Measurements from ENCODE around the gene CTSE.
"Not testable (repeated sequence)": the region's sequence is repeated elsewhere in the genome, so short reads cannot be mapped to it uniquely, and the experiment has no call there.

The CTSE gene

GRCh38 chr1:206023695-206024094 lies at the start of gene CTSE:
CTSE (minus strand) TSS chr1:206023895; CDS start chr1:206023791, 104 bp downstream.
- peak; percentile 9 for DNase-seq (ENCODE audit: low spot score)

DNA sequence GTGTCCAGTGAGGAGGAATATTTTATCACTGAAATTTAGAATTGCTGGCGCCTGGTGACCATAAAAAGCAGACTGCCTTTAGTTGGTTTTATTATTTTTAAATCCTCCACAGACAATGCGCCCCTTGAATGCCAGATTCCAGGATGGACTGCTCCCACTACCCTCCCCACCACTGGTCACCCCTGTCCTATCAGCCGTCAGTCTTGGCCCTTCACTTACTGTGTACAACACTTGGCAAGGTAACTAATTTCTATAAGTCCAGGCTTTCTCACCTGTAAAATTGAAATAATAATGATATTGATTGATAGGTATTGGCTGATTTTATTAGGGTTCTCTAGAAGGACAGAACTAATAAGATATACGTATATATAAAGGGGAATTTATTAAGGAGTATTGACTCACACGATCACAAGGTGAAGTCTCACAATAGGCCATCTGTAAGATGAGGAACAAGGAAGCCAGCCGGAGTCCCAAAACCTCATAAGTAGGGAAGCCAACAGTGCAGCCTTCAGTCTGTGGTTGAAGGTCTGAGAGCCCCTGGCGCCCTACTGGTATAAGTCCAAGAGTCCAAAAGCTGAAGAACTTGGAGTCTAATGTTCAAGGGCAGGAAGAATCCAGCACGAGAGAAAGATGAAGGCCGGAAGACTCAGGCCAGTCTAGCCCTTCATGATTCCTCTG lies 47.1 kb upstream of the CTSE start:
- DNase-seq (ENCODE audit: low spot score), result no peak

GRCh38 chr1:206068314-206068713 lies 44.6 kb upstream of the CTSE start:
- DNase-seq (ENCODE audit: low spot score), result no peak

GRCh38 chr1:206067486-206068227 lies 44.0 kb upstream of the CTSE start:
- DNase-seq (ENCODE audit: low spot score), result no peak

DNA sequence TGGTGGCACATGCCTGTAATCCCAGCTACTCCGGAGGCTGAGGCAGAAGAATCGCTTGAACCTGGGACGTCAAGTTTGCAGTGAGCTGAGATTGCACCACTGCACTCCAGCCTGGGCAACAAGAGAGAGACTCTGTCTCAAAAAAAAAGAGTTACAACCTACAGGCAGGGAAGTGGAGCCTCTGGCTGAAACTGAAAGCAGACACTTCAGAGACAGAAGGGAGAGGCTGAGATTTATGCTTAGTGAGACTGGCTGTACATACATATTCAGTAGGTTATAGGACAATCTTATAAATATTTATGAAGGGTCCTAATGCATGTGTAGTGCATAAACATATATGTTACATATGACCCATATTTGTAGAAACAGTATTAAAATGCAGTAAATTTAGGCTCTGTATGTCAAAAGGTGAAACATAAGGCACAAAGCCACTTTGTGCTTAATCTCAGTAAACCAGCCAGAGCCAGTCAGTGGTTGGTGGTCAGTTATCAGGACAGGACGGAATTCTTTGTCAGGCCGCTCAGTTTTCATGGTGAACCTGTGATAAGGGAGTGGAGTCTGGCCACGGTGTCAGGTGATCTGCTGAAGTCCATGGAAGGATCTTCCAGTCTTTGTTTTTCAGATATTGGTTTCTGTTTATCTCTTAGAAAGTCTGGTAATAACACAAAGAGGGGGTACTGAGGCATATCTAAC lies 42.9 kb upstream of the CTSE start:
- DNase-seq (ENCODE audit: low spot score), result no peak

GRCh38 chr1:206065547-206066145 lies 42.0 kb upstream of the CTSE start:
- DNase-seq (ENCODE audit: low spot score), result no peak

DNA sequence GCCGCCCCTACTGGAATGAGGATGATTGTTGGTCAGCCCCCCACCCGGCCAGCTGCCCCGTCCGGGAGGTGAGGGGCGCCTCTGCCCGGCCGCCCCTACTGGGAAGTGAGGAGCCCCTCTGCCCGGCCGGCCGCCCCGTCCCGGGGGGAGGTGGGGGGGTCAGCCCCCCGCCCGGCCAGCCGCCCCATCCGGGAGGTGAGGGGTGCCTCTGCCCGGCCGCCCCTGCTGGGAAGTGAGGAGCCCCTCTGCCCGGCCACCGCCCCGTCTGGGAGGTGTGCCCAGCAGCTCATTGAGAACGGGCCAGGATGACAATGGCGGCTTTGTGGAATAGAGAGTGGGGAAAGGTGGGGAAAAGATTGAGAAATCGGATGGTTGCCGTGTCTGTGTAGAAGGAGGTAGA lies 40.8 kb upstream of the CTSE start:
- DNase-seq (ENCODE audit: low spot score), result not testable (repeated sequence)

DNA sequence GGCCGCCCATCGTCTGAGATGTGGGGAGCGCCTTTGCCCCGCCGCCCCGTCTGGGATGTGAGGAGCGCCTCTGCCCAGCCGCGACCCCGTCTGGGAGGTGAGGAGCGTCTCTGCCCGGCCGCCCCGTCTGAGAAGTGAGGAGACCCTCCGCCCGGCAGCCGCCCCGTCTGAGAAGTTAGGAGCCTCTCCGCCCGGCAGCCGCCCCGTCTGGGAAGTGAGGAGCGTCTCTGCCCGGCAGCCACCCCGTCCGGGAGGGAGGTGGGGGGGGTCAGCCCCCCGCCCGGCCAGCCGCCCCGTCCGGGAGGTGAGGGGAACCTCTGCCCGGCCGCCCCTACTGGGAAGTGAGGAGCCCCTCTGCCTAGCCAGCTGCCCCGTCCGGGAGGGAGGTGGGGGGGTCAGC lies 40.3 kb upstream of the CTSE start:
- not testable (repeated sequence) for DNase-seq (ENCODE audit: low spot score)

- no peak for DNase-seq (ENCODE audit: low spot score)
These were observed 38.8 kb upstream of the CTSE start for GRCh38 chr1:206062464-206062863.

DNA sequence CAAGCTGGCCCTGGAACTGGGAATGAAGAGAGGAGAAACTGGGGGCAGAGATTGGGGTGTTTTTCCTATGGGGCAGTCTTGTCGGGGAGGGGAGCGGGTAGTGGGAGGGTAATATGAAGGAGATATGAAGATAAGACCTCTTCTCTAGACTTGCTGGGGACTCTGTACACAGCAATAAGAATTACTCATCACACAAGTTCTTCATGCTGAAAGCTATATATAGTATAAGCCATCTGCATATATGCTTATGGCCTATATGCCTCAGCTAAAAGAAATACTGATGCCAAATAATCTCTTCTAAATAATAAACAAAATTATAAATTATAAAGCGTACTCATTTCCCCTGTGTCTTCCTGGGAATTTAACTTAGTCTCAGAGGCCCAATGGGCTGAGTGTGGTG lies 37.1 kb upstream of the CTSE start:
- DNase-seq (ENCODE audit: low spot score), result no peak

DNA sequence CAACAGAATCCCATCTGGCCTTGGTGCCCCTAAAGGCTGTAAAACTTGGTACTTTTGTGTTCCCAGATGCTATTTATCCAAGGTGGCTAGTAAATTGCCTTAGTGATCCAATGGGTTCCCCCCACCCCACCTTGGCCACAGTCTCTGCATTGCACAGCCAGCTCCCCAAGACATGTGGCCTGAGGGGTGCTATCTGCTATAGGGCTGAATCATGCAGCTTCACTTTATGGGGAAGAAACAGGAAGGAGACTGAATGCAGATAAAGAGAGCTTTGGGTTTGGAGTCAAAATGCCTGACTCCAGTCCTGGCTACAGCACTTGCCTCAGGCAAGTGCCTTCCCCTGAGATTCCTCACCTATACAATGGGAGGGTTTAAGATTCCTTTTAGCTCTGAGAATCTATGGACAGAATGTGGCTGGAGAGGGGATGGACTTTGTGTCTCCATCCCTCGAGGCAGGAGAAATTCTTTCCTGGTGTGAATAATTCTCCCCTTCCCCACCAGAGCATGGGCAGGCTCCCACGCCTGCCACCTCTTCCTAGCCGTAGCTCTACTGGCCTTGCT lies 35.7 kb upstream of the CTSE start:
- no peak for DNase-seq (ENCODE audit: low spot score)

DNA sequence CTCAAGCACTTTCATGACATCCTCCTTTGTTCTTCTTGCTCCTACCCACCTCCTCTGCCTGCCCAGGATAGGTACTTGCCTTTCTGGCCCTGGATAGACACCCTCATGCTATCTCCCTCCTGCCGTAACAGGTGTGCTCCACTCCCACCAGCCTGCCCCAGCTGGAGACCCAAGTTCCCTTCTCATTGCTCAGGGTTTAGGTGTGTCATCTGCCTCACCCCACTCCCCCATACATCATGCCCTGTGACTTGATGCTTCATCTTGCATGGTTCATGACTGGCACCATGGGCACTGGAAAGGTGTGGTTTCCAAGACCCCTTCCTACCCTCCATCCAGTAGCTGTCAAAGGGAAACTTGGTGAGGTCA lies 35.2 kb upstream of the CTSE start:
- DNase-seq (ENCODE audit: low spot score), result no peak

- not testable (repeated sequence) for DNase-seq (ENCODE audit: low spot score)
These were observed 34.7 kb upstream of the CTSE start for GRCh38 chr1:206058289-206058926.

GRCh38 chr1:206055639-206056323 lies 32.1 kb upstream of the CTSE start:
- DNase-seq (ENCODE audit: low spot score), result not testable (repeated sequence)

GRCh38 chr1:206055069-206055625 lies 31.5 kb upstream of the CTSE start:
- not testable (repeated sequence) for DNase-seq (ENCODE audit: low spot score)

DNA sequence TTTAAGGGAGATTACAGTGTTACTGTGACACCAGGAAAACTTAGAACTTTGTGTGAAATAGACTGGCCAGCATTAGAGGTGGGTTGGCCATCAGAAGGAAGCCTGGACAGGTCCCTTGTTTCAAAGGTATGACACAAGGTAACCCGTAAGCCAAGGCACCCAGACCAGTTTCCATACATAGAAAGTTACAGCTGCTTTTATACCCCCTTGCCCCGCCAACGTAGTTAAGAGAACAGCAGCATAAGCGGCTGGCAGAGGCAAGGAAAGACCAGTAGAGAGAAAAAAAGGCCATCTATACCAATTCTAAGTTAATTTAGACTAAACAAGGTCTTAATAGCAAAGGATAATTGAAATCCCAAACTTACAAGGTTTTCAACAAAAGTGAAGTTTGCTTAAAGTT lies 29.9 kb upstream of the CTSE start:
- DNase-seq (ENCODE audit: low spot score), result not testable (repeated sequence)

DNA sequence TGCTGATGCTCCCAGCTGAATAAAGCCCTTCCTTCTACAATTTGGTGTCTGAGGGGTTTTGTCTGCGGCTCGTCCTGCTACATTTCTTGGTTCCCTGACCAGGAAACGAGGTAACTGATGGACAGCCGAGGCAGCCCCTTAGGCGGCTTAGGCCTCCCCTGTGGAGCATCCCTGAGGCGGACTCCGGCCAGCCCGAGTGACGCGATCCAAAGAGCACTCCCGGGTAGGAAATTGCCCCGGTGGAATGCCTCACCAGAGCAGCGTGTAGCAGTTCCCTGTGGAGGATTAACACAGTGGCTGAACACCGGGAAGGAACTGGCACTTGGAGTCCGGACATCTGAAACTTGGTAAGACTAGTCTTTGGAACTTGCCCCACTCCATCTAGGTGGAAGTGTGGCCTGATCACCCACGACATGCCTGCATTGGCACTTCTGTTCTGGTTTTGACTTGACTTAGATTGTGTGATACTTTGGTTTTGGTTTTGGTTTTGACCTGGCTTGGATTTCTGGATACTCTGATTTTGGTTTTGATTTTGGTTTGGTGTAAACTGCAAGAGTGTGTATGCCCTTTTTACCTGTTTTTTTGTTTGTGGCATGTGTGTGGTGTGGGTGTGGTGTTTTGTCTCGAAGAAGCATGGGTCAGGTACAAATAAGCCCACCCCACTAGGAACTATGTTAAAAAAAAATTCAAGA lies 29.4 kb upstream of the CTSE start, which contains the start of gene RHEX:
Gene RHEX, plus strand, starts transcription at position 255 of the 692 bp plus-strand sequence. CDS start 44,656 bp downstream, outside the sequence.
- DNase-seq (ENCODE audit: low spot score), result peak; percentile 65

GRCh38 chr1:206052231-206052865 lies 28.7 kb upstream of the CTSE start:
- DNase-seq (ENCODE audit: low spot score), result not testable (repeated sequence)

DNA sequence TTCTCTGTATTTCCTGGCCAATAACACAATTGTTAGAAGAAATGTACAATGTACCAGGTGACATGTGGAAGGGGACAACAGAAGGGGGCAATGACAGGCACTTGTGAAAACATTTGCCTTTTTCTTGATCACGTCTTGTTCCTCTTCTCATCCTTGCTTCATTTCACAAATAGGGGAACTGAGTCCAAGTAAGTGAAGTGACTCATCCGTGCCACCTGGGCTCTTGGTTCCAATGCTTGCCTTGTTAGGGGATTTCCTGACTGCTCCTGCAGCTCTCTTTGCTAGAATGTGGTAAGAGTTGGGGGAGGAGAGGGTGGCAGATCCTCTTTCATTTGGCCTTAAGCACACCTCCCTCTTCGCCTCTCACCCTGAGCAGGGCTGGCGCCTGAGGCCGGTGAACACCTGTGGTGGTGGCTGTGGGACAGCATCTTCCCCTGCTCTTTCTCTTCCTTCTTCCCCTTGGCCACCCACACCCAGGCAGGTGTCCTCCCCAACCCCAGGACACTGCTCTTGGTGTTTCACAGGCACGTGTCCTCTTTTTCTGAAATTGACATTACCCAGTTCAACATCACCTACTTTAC lies 27.1 kb upstream of the CTSE start:
- DNase-seq (ENCODE audit: low spot score), result no peak
